Nephron progenitor cell (in vitro differentiated cells): ENCODE measurements around the gene ADAMTS10.

Experiments
- DNase-seq: peaks from one replicate; pipeline ENCODE4 v3.0.0; 2021
- H3K27ac Mint-ChIP-seq: 2 replicates; pipeline ENCODE4 v1.8.0; 2021; ENCODE audit warnings: mild to moderate bottlenecking, moderate library complexity, mixed read lengths
- H3K27me3 Mint-ChIP-seq: 2 replicates; pipeline ENCODE4 v1.8.0; 2021; ENCODE audit warnings: mild to moderate bottlenecking, low read depth, mixed read lengths; ENCODE audit not compliant: poor library complexity
- H3K36me3 Mint-ChIP-seq: 2 replicates; pipeline ENCODE4 v1.8.0; 2021; ENCODE audit warnings: low read depth, mixed read lengths
- H3K4me1 Mint-ChIP-seq: 2 replicates; pipeline ENCODE4 v1.8.0; 2021; ENCODE audit warnings: mixed read lengths
- H3K4me3 Mint-ChIP-seq: 2 replicates; pipeline ENCODE4 v1.8.0; 2021; ENCODE audit warnings: mild to moderate bottlenecking, moderate library complexity, mixed read lengths
- H3K9me3 Mint-ChIP-seq: 2 replicates; pipeline ENCODE4 v1.8.0; 2021; ENCODE audit warnings: mild to moderate bottlenecking, moderate library complexity, mixed read lengths
- TF ChIP-seq, protein P1 (sequence below): fragments of 200-600 bp; sonication (generic); IDR thresholded peaks from 2 replicates; pipeline ENCODE4 v1.5.0; 2021; ENCODE audit warnings: antibody characterized with exemption

The ADAMTS10 gene

DNA sequence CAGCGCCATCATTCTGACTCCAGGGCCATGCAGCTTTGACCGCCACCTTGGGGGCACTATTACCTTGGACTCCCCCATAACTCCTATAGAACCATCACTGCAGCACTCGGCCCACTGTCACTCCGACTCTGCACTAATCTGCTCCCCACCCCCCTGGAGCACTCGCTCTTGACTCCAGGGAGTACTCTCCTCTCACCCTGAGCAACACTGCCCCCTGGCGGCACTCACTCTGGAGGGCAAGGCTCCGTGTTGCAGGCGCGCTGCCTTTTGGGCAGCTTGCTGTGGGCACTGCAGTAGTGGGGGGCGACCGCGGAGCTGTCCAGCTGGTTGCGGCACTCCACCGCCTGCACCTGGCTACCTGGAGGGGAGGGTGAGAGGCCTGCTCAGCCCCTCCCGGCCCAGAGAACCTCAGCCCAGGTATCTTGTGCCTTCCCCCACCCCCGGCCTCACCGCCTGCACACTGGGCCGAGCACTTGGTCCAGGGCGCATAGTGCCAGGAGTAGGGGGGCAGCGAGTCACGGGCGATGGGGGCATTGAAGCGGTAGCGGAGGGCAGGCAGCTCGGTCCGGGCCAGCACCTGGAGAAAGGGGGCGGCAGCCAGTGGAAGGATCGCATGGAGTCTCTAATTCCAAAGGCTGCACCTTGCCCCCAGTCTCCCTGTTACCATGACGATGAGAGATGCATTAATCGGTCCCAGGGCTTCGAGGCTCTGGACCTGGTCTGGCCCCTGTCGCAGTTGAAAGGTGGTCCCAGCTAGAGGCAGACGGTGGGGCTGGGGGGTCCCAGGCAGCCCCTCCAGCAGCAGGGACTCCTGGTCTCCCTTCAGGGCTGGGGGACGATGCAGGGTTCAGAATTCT is 24.4 kb downstream of the ADAMTS10 start:
- peak; percentile 86 for DNase-seq
- TF ChIP-seq, protein P1, sequence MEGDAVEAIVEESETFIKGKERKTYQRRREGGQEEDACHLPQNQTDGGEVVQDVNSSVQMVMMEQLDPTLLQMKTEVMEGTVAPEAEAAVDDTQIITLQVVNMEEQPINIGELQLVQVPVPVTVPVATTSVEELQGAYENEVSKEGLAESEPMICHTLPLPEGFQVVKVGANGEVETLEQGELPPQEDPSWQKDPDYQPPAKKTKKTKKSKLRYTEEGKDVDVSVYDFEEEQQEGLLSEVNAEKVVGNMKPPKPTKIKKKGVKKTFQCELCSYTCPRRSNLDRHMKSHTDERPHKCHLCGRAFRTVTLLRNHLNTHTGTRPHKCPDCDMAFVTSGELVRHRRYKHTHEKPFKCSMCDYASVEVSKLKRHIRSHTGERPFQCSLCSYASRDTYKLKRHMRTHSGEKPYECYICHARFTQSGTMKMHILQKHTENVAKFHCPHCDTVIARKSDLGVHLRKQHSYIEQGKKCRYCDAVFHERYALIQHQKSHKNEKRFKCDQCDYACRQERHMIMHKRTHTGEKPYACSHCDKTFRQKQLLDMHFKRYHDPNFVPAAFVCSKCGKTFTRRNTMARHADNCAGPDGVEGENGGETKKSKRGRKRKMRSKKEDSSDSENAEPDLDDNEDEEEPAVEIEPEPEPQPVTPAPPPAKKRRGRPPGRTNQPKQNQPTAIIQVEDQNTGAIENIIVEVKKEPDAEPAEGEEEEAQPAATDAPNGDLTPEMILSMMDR: peak; percentile 74
- Mint-ChIP-seq H3K9me3 (no peaks in the 10 kb centered on the region), H3K4me1 (no peaks in the 10 kb centered on the region), H3K36me3 (peaks cover 14% of the 10 kb centered on the region), H3K4me3 (no peak overlapping the region), H3K27me3 (peaks cover 10% of the 10 kb centered on the region), H3K27ac (no peak overlapping the region)

DNA sequence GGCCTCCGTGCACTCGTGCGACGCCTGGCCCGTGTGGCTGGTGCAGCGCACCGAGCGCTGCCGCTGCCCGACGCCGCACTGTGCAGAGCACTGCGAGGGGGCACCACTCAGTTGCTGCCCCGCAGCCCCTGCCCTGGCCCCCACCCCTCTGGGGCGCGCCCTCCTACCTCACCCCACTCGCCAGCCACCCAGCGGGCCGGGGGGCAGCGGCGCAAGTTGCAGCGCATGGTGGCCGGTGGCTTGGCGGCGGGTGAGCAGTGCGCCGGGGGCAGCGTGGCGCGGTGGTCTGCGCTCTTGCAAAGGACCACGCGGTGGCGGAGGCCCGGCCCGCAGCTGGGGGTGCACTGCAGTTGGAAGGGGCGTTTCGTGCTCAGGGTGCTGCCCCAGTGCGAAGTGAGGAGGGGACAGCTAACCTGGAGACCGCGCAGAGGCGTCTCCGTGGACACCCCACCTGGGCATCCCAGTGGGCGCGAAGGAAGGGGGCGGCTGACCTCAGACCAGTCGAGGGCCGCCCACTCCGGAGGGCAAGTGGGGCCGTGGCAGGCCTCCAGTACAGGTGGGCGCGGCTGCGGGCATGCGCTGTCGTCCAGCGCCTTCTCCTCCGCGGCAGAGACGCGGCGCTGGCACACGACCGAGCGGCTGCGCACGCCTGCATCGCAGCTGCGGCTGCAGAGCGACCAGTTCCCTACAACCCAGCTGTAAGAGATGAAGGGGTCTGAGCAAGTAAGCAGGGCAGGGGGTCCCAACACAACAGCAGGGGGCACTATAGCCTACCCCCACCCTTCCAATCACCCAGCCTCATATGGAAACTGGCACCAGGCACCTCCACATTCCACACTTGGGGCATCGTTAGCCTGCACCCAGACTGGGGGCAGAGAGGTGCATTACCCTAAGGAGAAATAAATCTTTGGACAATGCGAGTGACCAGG is 25.3 kb downstream of the ADAMTS10 start:
- Mint-ChIP-seq H3K4me3 (no peak overlapping the region), H3K27ac (no peak overlapping the region), H3K36me3 (peaks cover 14% of the 10 kb centered on the region), H3K27me3 (peaks cover 4% of the 10 kb centered on the region), H3K4me1 (no peaks in the 10 kb centered on the region), H3K9me3 (no peaks in the 10 kb centered on the region)
- DNase-seq: no peak
- TF ChIP-seq, protein P1: no peak

DNA sequence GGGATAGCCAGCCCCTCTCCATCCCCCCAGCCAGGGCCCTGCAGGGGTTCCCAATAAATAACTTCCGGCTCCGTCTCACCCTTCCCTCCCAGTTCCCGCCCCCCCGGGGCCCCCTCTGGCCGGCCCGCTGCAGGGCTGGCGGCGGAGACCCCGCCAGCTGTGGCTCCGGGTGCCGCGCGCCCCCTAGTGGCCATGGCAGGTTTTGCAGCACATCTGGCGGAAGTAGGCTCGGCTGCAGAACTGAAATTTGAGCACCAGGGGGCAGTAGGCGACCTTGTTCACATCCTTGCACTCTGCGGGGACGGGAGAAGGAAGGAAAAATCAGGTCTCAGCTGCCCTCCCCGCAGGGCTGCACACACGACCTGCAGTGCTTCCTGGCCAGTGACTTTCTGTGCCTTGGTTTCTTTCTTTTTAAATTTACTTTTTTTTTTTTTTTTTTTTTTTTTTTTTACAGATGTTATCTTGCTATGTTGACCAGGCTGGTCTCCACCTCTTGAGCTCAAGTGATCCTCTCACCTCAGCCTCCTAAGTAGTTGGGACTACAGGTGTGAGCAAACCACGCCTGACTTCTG is 29.7 kb downstream of the ADAMTS10 start:
- DNase-seq: peak; percentile 92
- no peak overlapping the region for H3K4me3 Mint-ChIP-seq

DNA sequence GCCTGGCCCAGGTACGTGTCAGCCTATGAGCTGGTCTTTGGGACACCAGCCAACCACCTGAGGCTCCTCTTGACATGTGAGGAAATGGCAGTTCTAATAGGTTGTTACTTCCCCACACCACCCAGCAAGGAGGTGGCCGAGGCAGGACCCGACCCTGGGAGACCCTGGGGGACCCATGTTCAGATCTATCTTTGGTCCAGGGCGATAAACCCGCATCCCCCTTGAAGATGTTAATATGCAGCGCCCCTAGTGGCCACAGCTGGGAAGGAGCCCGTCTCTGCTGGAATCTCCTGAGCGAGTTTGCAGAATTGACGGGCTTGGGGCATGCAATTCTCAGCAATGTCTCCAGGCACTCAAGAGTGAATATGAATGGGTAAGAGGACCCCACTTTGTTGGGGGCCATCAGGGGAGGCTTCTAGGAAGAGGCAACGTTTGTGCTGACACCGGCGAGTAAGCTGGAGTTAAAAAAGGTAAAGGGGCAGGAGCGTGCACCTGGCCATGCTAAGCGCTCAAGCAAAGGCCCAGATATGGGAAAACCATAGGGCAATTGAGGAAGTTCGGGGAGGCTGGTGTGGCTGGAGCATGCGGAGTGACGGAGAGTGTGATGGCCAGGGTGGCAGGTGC is 31.8 kb downstream of the ADAMTS10 start:
- Mint-ChIP-seq H3K4me3 (no peak overlapping the region), H3K4me1 (peaks cover 26% of the 10 kb centered on the region), H3K27me3 (peaks cover 13% of the 10 kb centered on the region), H3K9me3 (peaks cover 5% of the 10 kb centered on the region), H3K27ac (no peak overlapping the region), H3K36me3 (peaks cover 9% of the 10 kb centered on the region)
- peak; percentile 89 for DNase-seq
- TF ChIP-seq, protein P1: peak; percentile 94

More for the DNA sequence above, 29.7 kb downstream of the ADAMTS10 start:
- peaks cover 10% of the 10 kb centered on the region for H3K36me3 Mint-ChIP-seq
- peaks cover 13% of the 10 kb centered on the region for H3K27me3 Mint-ChIP-seq
- no peak overlapping the region for H3K27ac Mint-ChIP-seq
- TF ChIP-seq, protein P1: peak; percentile 100
- no peaks in the 10 kb centered on the region for H3K9me3 Mint-ChIP-seq
- H3K4me1 Mint-ChIP-seq: peaks cover 21% of the 10 kb centered on the region

DNA sequence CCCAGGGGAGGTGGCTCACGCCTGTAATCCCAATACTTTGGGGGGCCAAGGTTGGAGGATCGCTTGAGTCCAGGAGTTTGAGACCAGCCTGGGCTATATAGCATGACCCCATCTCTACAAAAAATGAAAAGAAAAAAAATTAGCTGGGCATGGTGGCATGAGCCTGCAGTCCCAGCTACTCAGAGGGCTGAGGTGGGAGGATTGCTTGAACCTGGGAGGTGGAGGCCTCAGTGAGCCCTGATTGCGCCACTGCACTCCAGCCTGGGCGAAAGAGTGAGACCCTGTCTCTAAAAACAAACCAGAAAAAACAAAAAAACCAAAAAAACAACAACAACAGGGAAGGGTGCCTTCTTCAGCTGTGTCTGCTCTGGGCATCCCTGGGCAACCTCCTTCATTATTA is 32.8 kb downstream of the ADAMTS10 start:
- H3K9me3 Mint-ChIP-seq: peaks cover 6% of the 10 kb centered on the region
- TF ChIP-seq, protein P1: no peak
- no peak overlapping the region for H3K27ac Mint-ChIP-seq
- DNase-seq: no peak
- H3K4me1 Mint-ChIP-seq: peaks cover 26% of the 10 kb centered on the region
- H3K27me3 Mint-ChIP-seq: peaks cover 13% of the 10 kb centered on the region
- peaks cover 14% of the 10 kb centered on the region for H3K36me3 Mint-ChIP-seq
- no peak overlapping the region for H3K4me3 Mint-ChIP-seq
